HG03378 (cell line): ENCODE data around the gene MAP3K9.

Source experiments
- ATAC-seq: cut with Tn5 transposase; IDR thresholded peaks from one replicate; pipeline ENCODE4 v1.9.1; 2021; ENCODE audit warnings: mild to moderate bottlenecking, moderate library complexity; ENCODE audit not compliant: unreplicated experiment

MAP3K9 gene

GRCh38 chr14:70821584-70822529 is 12.5 kb upstream of the MAP3K9 start:
- no peak for ATAC-seq

DNA sequence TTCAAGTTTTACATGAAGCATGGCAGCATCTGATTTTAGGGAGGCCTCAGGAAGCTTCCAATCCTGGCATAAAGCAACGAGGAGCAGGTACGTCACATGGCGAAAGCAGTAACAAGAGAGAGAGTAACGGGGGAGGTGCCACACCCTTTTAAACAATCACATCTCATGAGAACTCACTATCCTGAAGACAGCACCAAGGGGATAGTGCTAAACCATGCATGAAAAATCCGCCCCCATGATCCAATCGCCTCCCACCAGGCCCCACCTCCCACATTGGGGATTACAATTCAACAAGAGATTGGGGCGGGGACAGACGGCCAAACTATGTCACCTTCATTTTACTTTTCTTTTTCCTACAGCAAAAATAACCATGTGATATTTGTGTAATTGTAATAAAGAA is 7.2 kb upstream of the MAP3K9 start:
- no peak for ATAC-seq

DNA sequence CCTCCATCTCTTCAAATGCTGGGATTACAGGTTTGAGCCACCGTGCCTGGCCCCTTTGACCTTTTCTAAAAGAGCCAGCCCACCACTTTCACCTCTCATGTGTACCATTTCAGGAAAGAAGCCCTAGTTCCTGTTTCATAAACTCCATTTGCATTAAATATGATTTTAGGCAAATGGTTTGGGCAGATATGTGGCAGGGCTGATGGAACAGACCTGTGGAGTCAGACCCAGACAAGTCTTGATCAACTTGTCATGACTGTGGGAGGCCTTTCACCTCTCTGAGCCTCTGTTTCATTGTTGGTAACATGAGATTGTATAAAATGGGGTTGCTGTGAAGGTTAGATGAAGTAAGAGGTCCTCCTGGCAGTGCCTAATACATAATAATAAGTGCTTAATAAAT is 5.2 kb upstream of the MAP3K9 start:
- no peak for ATAC-seq

DNA sequence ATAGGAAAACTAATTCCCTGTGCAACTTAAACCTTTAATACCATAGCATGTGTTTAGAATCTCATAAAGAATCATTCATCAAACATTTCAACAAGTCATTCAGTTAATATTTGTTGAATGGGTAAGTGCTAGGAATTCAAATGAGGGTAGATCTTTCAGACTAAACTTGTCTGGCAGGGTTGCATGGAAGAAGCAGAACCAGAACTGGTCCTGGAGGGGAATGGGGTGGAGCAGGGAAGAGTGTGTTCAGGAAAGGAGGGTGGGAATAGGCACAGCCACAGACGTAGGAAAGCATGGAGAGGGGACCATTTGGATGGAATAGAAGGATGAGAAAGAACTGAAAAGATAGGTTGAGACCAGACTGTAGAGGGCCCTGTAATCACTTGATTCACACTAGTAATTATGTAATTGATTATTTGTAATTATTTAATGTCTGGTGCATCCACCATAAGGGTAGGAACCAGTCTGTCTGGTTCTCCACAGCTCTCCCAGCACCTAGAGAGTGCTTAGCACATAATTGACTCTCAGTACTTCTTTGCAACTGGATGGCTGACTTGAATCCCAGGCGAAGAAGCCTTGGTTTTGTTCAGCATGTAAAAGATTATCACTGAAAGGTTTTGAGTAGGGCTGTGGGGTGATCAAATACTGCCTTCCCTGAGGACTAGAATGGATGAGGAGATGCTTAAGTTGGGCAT is 3.0 kb upstream of the MAP3K9 start:
- ATAC-seq = no peak

DNA sequence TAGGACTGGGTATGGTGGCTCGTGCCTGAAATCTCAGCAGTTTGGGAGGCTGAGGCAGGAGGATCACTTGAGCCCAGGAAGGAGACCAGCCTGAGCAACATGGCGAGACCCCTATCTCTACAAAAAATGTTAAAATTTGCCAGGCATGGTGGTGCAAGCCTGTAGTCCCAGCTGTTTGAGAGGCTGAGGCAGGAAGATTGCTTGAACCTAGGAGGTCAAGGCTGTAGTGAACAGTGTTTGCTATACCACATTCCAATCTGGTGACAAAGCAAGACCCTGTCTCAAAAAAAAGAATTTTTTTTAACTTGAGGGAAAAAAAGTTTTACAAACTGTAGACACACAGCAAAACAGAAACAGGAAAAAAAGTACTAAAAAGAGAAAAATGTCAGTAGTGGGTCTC is 2.3 kb upstream of the MAP3K9 start:
- no peak for ATAC-seq

DNA sequence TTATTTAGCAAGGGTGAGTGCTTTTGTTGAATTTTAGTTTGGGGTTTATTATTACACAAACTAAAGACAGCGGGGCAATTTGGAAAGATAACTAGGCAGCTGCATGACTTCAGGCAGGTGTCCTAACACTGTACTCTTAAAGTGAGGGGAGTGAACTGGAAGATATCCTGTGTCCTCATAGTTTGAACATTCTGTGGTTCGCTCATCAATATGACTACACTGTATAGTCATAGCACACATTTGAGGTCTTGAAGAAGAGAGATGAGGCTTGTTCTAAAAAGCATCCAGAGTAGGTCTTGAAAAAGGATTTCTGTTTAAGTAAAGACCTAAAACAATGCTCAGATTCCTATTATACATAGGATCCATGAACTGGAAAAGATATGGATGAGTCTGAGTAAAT is 1.7 kb upstream of the MAP3K9 start:
- no peak for ATAC-seq

GRCh38 chr14:70810621-70811020 is 1.3 kb upstream of the MAP3K9 start:
- no peak for ATAC-seq

DNA sequence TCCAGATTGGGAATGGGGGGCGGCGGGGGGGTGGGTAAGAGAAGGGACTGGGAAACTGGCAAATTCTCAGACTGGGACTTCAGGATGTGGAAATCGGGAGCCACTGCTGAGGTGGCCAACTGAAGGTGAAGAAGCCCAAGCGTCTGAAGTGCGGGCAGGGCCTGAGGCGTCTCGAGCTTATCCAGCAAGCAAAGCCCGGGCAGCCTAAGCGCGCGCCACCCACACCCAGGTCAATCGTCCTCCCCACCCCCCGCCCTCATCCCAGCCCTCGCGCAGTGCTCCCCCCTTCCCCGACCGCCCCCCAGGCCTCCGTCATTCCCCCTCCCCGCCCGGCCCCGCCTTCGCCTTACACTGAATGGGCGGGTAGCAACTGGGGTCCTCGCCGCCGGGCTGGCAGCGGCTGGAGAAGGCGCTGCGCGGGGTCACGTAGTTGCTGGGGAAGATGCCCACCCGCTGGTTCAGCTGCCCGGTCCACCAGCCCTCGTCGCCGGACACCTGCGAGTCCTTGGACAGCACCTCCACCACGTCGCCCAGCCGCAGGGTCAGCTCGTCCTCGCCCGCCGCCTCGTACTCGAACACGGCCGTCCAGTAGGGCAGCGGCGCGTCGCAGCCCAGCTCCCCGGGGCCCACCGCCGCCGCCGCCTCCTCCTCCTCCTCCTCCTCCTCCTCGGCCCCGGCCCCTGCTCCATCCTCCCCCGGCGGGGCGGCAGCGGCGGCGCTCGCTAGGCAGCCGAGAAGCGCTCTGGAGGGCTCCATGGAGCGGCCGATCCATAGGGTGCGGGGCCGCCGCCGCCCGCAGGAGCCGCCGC is 693 bp downstream of the MAP3K9 start:
- peak; percentile 9 for ATAC-seq

- ATAC-seq = no peak
These were observed 1.4 kb downstream of the MAP3K9 start for GRCh38 chr14:70807898-70808415.

DNA sequence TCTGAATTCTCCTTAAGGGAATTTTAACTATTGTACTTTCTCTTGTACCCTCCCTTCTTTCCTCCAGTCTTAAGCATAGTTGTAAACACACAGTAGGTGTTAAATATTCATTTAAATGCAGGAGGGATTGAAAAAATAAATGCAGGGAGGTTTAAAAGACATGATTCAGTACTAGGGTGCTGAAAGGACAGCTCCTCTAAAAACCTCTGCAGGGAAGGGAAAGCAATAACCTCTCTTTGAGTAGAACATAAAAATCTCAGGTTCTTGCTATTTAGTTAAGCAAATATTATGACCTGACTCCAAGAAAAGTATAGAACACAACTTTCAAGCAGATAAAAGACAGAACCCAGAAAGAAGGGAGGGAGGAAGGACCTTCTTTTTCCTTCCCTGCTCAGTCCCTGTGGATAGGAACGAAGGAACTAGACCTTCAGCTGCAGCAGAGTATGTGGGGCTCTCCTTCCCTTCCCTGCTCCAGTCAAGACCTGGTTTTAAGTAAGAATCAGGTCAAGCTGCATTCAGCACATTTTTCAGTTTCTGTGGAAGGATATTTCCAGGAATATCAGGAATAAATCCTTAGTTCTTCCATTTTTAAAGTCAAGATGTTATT is 4.7 kb downstream of the MAP3K9 start:
- ATAC-seq = no peak

DNA sequence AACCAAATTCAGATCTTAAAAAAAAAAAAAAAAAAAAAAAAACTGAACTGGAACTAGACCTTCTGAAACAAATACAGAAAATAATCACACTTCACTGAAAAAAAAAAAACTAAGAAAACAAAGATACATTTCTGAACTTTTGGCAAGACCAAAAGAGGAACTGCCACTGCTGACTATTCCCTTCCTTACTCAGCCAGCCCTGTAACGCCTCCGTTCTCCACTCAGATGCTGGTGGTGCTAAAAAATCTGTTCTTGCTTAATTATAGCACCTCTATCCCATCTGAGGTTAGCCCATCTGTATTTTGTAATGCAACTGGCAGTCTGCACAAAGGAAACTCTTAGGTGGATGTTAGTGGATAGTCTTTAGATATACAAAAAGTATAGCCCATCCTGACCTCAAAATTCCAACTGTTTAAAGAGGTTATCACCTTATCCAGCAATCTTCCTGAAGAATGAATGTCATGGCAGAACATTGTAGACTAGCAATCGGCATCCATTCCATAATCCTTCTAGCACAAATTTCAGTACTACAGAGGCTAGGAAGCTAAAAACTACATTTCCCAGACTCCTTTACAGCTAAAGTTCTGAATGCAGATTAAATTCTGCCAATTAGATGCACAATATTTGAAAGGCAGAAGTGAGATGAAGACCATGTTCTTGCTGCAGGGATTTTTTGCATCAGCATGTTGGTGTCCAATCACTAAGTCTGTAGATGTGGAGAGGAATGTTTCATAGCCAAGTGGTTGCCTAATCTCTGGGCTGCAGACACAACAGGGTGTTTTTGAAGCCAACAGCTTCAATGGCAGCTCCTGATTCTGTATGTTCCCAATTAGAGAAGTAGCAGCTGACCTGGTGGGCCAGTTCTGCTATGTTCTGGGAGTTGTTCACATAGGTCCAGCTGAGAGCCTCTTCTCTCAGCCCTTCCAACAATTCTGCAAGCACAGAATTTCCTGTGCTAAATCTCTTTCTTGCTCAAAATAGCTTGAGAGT is 5.7 kb downstream of the MAP3K9 start:
- peak; percentile 62 for ATAC-seq

GRCh38 chr14:70802379-70802778 is 6.9 kb downstream of the MAP3K9 start:
- ATAC-seq = no peak

DNA sequence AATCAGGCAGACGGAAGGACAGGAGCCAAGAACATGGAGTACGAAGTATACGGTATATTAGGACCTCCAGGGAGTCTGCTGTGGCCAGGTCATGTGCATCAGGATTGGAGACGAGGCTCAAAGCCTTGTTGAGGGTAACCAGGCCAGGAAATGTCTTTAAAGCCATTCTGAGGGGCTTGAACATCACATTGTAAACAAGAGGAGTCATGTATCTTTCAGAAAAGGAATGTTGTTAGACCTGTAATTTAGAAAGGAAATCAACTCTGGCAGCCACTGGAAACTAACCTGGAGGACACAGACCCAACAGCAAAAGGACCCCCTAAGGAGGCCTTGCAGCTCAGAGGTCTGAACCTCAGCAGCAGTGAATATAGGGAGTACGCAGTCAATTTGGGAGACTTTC is 7.5 kb downstream of the MAP3K9 start:
- no peak for ATAC-seq

- ATAC-seq = no peak
These were observed 12.8 kb downstream of the MAP3K9 start for GRCh38 chr14:70796551-70796950.

DNA sequence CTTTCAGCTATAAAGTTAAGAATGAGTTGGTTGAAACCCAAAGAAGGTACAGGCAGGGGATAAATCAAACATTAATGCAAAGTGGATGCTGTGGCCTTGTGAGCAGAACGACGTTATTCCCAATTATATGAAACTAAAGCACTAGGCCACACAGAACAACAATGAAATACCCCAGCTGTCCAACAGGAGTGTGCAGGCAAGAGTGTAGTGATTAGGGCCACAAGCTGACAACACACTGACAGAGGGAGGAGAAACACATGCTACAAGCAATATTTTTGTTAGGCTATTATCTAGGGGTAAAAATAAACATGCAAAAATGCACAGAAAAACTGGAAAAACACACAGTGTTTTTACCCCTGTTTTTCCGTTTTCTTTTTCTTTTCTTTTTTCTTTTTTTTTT is 15.0 kb downstream of the MAP3K9 start:
- no peak for ATAC-seq

GRCh38 chr14:70793637-70794036 is 15.7 kb downstream of the MAP3K9 start:
- no peak for ATAC-seq

DNA sequence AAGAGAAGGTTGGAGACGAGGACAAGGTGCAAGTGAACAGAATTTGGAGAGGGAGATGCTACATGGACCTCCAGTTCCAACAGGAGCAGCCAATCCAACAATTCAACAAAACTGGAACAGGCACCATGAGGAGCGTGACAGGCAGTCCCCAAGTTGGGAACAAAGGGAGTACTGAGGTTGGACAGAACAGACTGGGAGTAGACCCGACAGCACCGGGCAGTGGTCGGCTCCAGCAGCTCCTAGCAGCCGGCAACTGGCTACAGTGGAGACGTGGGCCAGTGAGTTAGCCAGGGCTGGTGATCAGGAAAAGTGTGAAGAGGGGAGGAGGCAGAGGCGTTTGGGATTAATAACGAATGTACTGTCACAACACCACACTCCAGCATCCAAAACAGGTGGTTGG is 16.4 kb downstream of the MAP3K9 start:
- no peak for ATAC-seq

DNA sequence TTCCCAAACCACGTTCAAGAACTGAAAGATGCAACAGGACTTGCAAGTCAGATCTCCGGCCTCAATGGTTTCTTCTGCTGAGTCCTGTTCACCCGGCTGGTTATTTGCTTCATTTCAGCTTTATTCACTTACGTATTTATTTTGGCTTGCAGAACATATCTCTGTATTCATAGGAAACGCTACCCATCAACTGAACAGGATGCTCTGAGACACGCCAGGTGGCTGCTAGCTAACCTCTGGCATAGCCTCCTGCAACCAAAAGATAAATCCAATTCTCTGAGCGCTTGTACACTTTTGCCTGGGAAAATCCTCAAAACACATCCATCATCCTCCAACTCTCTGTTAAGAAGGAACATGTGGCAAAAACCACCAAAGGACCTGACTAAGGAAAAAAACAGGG is 17.3 kb downstream of the MAP3K9 start:
- ATAC-seq = no peak

GRCh38 chr14:70789961-70790360 is 19.4 kb downstream of the MAP3K9 start:
- no peak for ATAC-seq

DNA sequence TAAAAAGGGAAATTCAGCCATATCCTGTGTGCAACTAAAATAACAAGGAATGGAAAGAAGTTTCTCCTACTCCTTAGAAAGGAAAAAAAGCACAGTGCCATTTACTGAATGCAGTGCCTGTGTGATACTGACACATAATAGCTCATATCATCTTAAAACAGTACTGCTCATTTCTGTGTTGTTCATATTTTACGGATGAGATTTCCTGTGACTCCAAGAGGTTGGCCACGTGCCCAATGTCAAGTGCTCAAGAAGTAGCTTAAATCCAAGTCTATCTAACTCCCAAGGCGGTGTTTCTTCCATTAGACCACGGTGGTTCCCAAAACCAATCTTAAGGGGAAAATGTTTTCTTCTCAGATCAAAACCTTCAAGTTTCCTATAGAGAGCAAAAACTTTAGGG is 20.0 kb downstream of the MAP3K9 start:
- ATAC-seq = no peak
